Cortex of kidney (tissue), 1 donor: ENCODE data around the gene IGHMBP2.
"Not testable (repeated sequence)": the region's sequence is repeated elsewhere in the genome, so short reads cannot be mapped to it uniquely, and the experiment has no call there.

ENCODE experiments used
- DNase-seq: peaks from one replicate; lab custom pipeline; 2025; lab: John Stamatoyannopoulos, UW

The IGHMBP2 gene

GRCh38 chr11:68903288-68904247, at the start of gene IGHMBP2, which contains the start of gene MRPL21:
Gene IGHMBP2, plus strand, starts transcription at chr11:68903891. Its CDS starts 62 bp downstream, at chr11:68903953.
Gene MRPL21, minus strand, starts transcription at chr11:68903832. Its CDS starts 22 bp downstream, at chr11:68903810.
- no peak for DNase-seq

- DNase-seq, result no peak
Observed at GRCh38 chr11:68854273-68854958, 49.3 kb upstream of the IGHMBP2 start.

GRCh38 chr11:68855205-68855981, 48.3 kb upstream of the IGHMBP2 start:
- no peak for DNase-seq

- DNase-seq, result not testable (repeated sequence)
Observed at GRCh38 chr11:68856425-68857030, 47.2 kb upstream of the IGHMBP2 start.

GRCh38 chr11:68857037-68857586, 46.6 kb upstream of the IGHMBP2 start:
- DNase-seq, result no peak

GRCh38 chr11:68859123-68859522, 44.6 kb upstream of the IGHMBP2 start:
- no peak for DNase-seq

GRCh38 chr11:68862421-68862820, 41.3 kb upstream of the IGHMBP2 start:
- no peak for DNase-seq

GRCh38 chr11:68863553-68864265, 40.0 kb upstream of the IGHMBP2 start:
- no peak for DNase-seq

- DNase-seq, result no peak
Observed at GRCh38 chr11:68865241-68865640, 38.5 kb upstream of the IGHMBP2 start.

GRCh38 chr11:68867066-68867465, 36.6 kb upstream of the IGHMBP2 start:
- DNase-seq, result no peak

GRCh38 chr11:68868221-68868835, 35.4 kb upstream of the IGHMBP2 start:
- DNase-seq, result no peak

- no peak for DNase-seq
Observed at GRCh38 chr11:68870470-68870869, 33.2 kb upstream of the IGHMBP2 start.

GRCh38 chr11:68872216-68873003, 31.3 kb upstream of the IGHMBP2 start:
- DNase-seq, result no peak

- no peak for DNase-seq
Observed at GRCh38 chr11:68878022-68878421, 25.7 kb upstream of the IGHMBP2 start.

GRCh38 chr11:68880851-68881250, 22.8 kb upstream of the IGHMBP2 start:
- no peak for DNase-seq

GRCh38 chr11:68881320-68881719, 22.4 kb upstream of the IGHMBP2 start:
- no peak for DNase-seq

- no peak for DNase-seq
Observed at GRCh38 chr11:68882391-68882790, 21.3 kb upstream of the IGHMBP2 start.

- DNase-seq, result not testable (repeated sequence)
Observed at GRCh38 chr11:68884827-68885226, 18.9 kb upstream of the IGHMBP2 start.

- DNase-seq, result no peak
Observed at GRCh38 chr11:68889948-68890446, 13.7 kb upstream of the IGHMBP2 start.
